Uterus (tissue), 2 donors: ENCODE data around the gene IRF2BP1.

ENCODE experiments used
- POLR2A ChIP-seq, 2 donors: fragments of 450-650 bp; IDR thresholded peaks; one replicate each; pipeline ENCODE4 v1.6.1; 2016; ENCODE audit warnings: antibody characterized with exemption in 2 of 2, mild to moderate bottlenecking in 1 of 2, moderate library complexity in 1 of 2
- TF ChIP-seq, protein P1 (sequence below), 4 experiments: fragments of 200-600 bp in 2 of 4; fragments of 450-650 bp in 2 of 4; sonication (generic) in 2 of 4; IDR thresholded peaks; one replicate each; pipeline ENCODE4 v1.5.1; 2016 to 2019; ENCODE audit warnings: antibody characterized with exemption in 4 of 4, mild to moderate bottlenecking in 2 of 4, moderate library complexity in 1 of 4

GRCh38 chr19:45899253-45899652 is 13.3 kb upstream of the IRF2BP1 start:
- TF ChIP-seq, protein P1, sequence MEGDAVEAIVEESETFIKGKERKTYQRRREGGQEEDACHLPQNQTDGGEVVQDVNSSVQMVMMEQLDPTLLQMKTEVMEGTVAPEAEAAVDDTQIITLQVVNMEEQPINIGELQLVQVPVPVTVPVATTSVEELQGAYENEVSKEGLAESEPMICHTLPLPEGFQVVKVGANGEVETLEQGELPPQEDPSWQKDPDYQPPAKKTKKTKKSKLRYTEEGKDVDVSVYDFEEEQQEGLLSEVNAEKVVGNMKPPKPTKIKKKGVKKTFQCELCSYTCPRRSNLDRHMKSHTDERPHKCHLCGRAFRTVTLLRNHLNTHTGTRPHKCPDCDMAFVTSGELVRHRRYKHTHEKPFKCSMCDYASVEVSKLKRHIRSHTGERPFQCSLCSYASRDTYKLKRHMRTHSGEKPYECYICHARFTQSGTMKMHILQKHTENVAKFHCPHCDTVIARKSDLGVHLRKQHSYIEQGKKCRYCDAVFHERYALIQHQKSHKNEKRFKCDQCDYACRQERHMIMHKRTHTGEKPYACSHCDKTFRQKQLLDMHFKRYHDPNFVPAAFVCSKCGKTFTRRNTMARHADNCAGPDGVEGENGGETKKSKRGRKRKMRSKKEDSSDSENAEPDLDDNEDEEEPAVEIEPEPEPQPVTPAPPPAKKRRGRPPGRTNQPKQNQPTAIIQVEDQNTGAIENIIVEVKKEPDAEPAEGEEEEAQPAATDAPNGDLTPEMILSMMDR (IDR thresholded peaks at IDR 0.05), result no peak
- no peak for TF ChIP-seq POLR2A (IDR thresholded peaks at IDR 0.05)
